Peyer's patch (tissue), 4 donors: ENCODE results near the gene GPATCH4.

Source experiments
- POLR2A ChIP-seq, 2 donors: fragments of 450-650 bp; IDR thresholded peaks; one replicate each; pipeline ENCODE4 v1.5.1; 2017; ENCODE audit warnings: antibody characterized with exemption in 2 of 2, mild to moderate bottlenecking in 2 of 2, moderate library complexity in 2 of 2
- TF ChIP-seq, protein P1 (sequence below), 6 experiments: fragments of 450-650 bp in 4 of 6; fragments of 200-600 bp in 2 of 6; sonication (generic) in 1 of 6; IDR thresholded peaks; one replicate each; pipeline ENCODE4 v1.5.1; 2017 to 2019; ENCODE audit warnings: antibody characterized with exemption in 6 of 6, mild to moderate bottlenecking in 3 of 6, moderate library complexity in 1 of 6

DNA sequence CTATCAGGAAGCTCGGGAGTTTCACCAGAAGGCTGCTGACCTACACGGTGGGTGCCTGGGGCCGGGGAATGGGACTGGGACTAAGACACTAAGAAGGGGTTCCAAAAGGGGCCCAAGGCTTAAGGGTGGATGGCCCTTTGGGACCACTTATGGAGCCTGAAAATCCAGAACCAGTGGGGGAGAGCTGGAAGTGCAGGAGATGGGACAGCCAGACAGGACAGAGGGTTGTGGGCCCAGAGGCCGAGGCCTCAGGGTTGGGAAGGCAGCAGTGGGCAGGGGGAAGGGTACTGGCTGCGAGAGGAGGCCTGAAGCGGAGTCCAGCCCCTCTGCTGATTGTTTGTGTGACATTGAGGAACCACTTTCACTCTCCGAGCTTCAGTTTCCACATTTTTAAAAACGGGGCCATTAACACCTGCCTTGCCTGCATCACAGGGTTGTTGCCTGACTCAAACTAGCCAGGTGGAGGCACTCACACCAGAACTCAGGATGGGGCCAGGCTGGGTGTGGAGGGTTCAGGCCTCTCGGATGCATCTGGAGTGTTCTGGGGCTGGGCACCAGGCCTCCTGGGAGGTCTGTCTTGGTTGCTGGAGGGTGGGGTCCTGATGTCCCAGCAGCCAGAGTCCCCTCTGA lies 18.8 kb downstream of the GPATCH4 start:
- TF ChIP-seq, protein P1, sequence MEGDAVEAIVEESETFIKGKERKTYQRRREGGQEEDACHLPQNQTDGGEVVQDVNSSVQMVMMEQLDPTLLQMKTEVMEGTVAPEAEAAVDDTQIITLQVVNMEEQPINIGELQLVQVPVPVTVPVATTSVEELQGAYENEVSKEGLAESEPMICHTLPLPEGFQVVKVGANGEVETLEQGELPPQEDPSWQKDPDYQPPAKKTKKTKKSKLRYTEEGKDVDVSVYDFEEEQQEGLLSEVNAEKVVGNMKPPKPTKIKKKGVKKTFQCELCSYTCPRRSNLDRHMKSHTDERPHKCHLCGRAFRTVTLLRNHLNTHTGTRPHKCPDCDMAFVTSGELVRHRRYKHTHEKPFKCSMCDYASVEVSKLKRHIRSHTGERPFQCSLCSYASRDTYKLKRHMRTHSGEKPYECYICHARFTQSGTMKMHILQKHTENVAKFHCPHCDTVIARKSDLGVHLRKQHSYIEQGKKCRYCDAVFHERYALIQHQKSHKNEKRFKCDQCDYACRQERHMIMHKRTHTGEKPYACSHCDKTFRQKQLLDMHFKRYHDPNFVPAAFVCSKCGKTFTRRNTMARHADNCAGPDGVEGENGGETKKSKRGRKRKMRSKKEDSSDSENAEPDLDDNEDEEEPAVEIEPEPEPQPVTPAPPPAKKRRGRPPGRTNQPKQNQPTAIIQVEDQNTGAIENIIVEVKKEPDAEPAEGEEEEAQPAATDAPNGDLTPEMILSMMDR (IDR thresholded peaks at IDR 0.05) = no peak
- TF ChIP-seq POLR2A (IDR thresholded peaks at IDR 0.05) = no peak
